GM18907 (cell line): ENCODE data around the gene KRTAP10-9.
"Not testable (repeated sequence)": the region's sequence is repeated elsewhere in the genome, so short reads cannot be mapped to it uniquely, and the experiment has no call there.

Source experiments
- ATAC-seq: cut with Tn5 transposase; IDR thresholded peaks from one replicate; pipeline ENCODE4 v1.9.1; 2021; ENCODE audit warnings: mild to moderate bottlenecking, moderate library complexity; ENCODE audit not compliant: unreplicated experiment

KRTAP10-9 gene

DNA sequence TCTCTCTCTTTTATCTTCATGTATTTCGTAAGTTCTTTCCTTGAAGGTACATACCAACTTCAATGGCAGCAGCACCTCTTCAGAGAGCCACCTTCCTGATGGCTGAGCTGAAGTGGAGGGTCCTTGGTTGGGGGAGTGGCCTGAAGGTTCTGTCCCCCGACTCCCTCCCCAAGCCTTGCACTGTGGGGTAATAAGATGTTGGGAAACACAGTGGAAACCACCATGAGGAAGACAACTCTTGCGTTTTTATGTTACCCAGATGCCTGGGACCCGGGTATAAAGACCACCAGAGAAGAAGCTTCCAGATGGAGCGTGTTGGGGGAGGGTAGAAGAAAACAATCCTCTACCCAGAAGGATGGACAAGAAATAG lies 31.6 kb downstream of the KRTAP10-9 start:
- no peak for ATAC-seq

DNA sequence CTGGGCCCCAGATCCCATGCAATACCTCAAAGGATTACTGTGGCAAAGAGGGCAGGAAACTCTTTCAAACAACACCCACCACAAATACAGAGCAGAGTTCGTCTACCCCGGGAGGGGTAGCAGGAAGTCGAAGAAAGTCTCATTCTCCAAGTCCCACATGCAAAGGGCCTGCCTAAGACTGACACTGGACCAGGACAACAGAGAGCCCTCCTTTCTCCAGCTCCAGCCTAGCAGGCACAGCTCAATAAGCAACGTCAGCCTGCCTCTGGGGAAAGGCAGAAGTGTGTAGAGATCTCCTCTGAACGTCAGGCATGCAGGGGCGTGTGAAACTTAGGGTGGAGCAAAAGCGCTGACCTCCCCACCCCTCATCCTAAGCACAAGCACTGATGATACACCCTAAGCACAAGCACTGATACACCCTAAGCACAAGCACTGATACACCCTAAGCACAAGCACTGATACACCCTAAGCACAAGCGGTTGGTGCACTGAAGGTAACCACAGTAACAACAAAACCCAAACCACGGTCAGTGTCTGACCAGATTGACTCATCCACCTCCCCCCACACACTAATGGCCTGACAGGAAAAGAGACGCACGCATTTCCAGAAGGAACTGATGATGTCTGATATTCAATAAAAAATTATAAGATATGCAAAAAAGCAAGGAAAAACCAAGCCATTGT lies 32.2 kb downstream of the KRTAP10-9 start:
- ATAC-seq, result no peak

- ATAC-seq, result not testable (repeated sequence)
Observed at GRCh38 chr21:44661567-44661966, 34.7 kb downstream of the KRTAP10-9 start.

DNA sequence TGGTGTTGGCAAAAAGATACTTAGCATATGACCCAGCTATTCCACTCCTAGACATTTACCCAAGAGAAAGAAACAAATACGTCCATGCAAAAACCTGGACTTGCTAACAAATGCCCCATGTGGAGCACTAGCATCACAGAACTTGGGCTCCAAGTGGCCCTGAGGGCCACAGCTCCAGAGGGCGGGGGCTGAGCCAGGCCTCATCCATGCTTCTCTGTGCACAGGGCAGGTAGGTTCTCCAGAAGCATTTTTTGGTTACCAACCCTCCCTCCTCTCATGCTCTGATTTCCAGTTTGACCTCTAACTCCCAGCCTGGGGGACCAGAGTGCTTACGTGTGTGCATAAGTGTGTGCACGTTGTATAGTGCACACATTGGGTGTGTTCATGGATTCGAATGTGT lies 37.8 kb downstream of the KRTAP10-9 start:
- no peak for ATAC-seq

DNA sequence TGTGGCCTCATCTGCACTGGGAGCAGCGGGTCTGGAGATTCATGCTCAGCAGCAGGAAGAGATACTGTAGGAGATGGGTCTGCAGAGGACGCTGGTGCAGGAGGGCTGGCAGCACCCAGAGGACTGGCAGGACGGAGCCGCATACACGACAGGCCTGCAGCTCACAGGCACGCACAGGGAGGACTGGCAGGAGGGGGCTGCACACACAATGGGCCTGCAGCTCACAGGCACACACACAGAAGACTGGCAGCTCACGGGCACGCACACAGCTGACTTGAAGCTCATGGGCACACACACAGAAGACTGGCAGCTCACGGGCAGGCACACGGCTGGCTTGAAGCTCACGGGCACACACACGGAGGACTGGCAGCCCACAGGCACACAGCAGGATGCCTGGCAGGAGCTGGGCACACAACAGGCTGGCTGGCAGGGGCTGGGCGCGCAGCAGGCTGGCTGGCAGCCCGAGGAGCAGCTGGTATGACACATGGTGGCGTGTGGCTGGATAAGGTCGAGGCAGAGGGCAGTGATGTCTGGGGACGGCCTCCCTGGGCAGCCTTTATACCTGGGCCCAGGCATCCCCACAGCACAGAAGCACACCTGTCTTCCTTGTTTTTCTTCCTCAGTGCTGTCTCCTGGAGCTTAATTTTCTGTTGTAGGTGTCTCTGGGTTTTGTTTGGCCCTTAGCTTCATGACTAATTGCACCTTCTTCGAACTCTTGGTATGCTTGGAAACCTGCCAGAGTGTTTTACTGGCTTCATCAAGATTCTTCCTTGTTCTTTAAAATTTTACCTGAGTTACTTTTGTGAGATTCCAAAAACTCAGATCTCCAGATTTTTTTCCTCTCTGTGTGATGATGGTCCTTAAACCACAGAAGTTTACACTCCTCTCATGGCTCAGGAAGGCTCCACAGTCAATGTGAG lies 39.8 kb downstream of the KRTAP10-9 start, which contains the start of gene KRTAP12-2:
Gene KRTAP12-2 (minus strand): TSS at position 527 of the 920 bp plus-strand sequence. CDS start 41 bp downstream, at position 486.
- no peak for ATAC-seq

DNA sequence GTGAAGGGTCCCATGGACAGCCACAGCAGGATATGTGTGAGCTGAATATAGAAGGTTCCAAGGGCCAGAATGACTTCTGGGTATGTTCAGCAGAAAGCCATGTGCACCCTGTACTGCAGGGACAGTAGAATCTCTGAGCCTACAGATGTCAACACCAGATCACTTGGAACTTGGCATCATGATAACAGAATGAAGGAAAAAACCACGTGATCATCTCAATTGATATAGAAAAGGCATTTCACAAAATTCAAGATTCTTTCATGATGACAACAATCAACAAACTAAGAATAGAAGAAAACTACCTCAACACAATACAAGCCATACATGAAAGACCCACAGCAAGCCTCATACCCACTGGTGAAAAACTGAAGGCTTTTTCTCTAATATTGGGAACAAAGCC lies 40.7 kb downstream of the KRTAP10-9 start:
- ATAC-seq, result no peak

- ATAC-seq, result no peak
Observed at GRCh38 chr21:44670642-44671432, 43.9 kb downstream of the KRTAP10-9 start.

GRCh38 chr21:44671911-44672310 lies 45.0 kb downstream of the KRTAP10-9 start:
- no peak for ATAC-seq

- ATAC-seq, result no peak
Observed at GRCh38 chr21:44677881-44678280, 51.0 kb downstream of the KRTAP10-9 start.
